ENCODE data around the gene GIPR.

DNA sequence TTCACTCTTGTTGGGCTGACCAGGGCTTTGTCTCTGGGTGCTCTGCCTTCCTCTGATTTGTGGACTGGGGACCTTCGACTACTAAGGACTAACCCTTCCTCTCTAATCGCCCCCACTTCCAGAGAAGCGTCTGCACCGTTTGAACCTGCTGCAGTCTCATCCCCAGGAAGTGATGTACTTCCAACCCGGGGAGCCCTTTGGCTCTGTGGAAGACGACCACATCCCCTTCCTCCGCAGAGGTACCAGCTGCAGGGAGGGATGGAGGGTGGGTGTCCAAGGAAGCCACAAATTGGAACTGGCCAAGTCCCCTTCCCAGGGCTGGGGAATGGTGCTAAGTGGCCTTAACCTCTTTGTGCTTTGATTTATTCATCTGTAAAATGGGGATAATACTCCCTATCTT is 33.7 kb downstream of the GIPR start:
- TF ChIP-seq POLR2AphosphoS2 (IDR thresholded peaks at IDR 0.05; ENCODE audit: low read depth, low read length): no peak
- TF ChIP-seq MAFF (IDR thresholded peaks at IDR 0.05; ENCODE audit: low read depth, low read length): no peak
- TF ChIP-seq ZMYM4 (CRISPR knock-in tag; IDR thresholded peaks at IDR 0.05): no peak
- TF ChIP-seq RBM39 (IDR thresholded peaks at IDR 0.05; ENCODE audit: low read depth, low read length, poor library complexity, severe bottlenecking): no peak
- TF ChIP-seq ZBTB7A (CRISPR knock-in tag; IDR thresholded peaks at IDR 0.05): no peak
- TF ChIP-seq NRL (CRISPR knock-in tag; IDR thresholded peaks at IDR 0.05; ENCODE audit: borderline replicate concordance): no peak
- TF ChIP-seq ZFX (CRISPR knock-in tag; IDR thresholded peaks at IDR 0.05; ENCODE audit: low read depth): no peak
- TF ChIP-seq POLR2G (IDR thresholded peaks at IDR 0.05; ENCODE audit: low read depth, low read length): no peak
- TF ChIP-seq JUN (CRISPR knock-in tag; IDR thresholded peaks at IDR 0.05): no peak
- no peak for TF ChIP-seq TAF1 (CRISPR knock-in tag; IDR thresholded peaks at IDR 0.05)
- TF ChIP-seq, protein P1, sequence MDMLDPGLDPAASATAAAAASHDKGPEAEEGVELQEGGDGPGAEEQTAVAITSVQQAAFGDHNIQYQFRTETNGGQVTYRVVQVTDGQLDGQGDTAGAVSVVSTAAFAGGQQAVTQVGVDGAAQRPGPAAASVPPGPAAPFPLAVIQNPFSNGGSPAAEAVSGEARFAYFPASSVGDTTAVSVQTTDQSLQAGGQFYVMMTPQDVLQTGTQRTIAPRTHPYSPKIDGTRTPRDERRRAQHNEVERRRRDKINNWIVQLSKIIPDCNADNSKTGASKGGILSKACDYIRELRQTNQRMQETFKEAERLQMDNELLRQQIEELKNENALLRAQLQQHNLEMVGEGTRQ (IDR thresholded peaks at IDR 0.05; ENCODE audit: low read depth, low read length): no peak
- TF ChIP-seq, protein P1 (CRISPR knock-in tag; IDR thresholded peaks at IDR 0.05; ENCODE audit: borderline replicate concordance): no peak
- TF ChIP-seq EHMT2 (IDR thresholded peaks at IDR 0.05; ENCODE audit: borderline replicate concordance, low read depth, low read length): no peak
